Lower leg skin (tissue), 4 donors: ENCODE data around the gene GFPT1. TPM values are rescaled to one million over a fixed set of nuclear protein-coding genes. Genes with fewer than 3 reads are reported as not detected.

Experiments
- DNase-seq, 2 donors: peaks; one replicate each; pipeline ENCODE4 v3.0.0-alpha.2; 2019; ENCODE audit warnings: low spot score in 2 of 2
- H3K4me3 ChIP-seq: fragments of 200-600 bp; sonication (generic); 2 replicates; pipeline ENCODE4 v1.5.1; 2017; ENCODE audit warnings: mild to moderate bottlenecking, low read depth; ENCODE audit not compliant: poor library complexity, severe bottlenecking
- CTCF ChIP-seq, 3 donors: fragments of 450-650 bp; IDR thresholded peaks; one replicate each; pipeline ENCODE4 v1.5.1; 2016; ENCODE audit warnings: antibody characterized with exemption in 3 of 3, mild to moderate bottlenecking in 3 of 3, moderate library complexity in 2 of 3
- POLR2A ChIP-seq, 2 donors: fragments of 450-650 bp; IDR thresholded peaks; one replicate each; pipeline ENCODE4 v1.6.1; 2016 to 2017; ENCODE audit warnings: antibody characterized with exemption in 2 of 2, mild to moderate bottlenecking in 1 of 2, moderate library complexity in 1 of 2
- WGBS, 2 donors: methylation state at CpG; one replicate each; pipeline ENCODE4 v1.1.5; 2018; 5-methylcytosine and 5-hydroxymethylcytosine counted together
- intact Hi-C: fragments of 100-400 bp; cut with DNase I; formaldehyde crosslinking; loops from one replicate; pipeline ENCODE4 v1.15.0; 2023; ENCODE audit warnings: low total_unique reads
- total RNA-seq, 4 donors: library from RNA; depleted of rRNA; stranded (reverse); fragments of >200 nt; gene quantifications; one replicate each; pipeline ENCODE4 v1.1.0, GENCODE V29; 2016

Gene GFPT1
- total RNA-seq, 4 donors from 2014 or later = 9.5 to 12.4 (median 11.2) TPM

- no peak overlapping the region for H3K4me3 ChIP-seq
- intact Hi-C loops = no loop called here
- DNase-seq = no peak
- no peak for TF ChIP-seq POLR2A (IDR thresholded peaks at IDR 0.05)
- no peak for TF ChIP-seq CTCF (IDR thresholded peaks at IDR 0.05)
- WGBS, 2 donors = 92 to 93% methylated on average over 7 of the region's 7 CpGs
Measured at GRCh38 chr2:69383176-69383812, 3.7 kb downstream of the GFPT1 start.

- intact Hi-C loops = no loop called here
- H3K4me3 ChIP-seq = no peak overlapping the region
- TF ChIP-seq POLR2A (IDR thresholded peaks at IDR 0.05) (no peak), CTCF (IDR thresholded peaks at IDR 0.05) (no peak)
- WGBS, 2 donors = 73 to 79% methylated on average over 2 of the region's 2 CpGs
- no peak for DNase-seq
Measured at GRCh38 chr2:69382547-69382946, 4.5 kb downstream of the GFPT1 start.

- H3K4me3 ChIP-seq = no peak overlapping the region
- DNase-seq = no peak
- WGBS, 2 donors = 88 to 94% methylated on average over 1 of the region's 1 CpG
- no peak for TF ChIP-seq POLR2A (IDR thresholded peaks at IDR 0.05)
- no peak for TF ChIP-seq CTCF (IDR thresholded peaks at IDR 0.05)
- intact Hi-C loops = no loop called here
Measured at GRCh38 chr2:69381337-69381737, 5.7 kb downstream of the GFPT1 start.

GRCh38 chr2:69380072-69380917, 6.7 kb downstream of the GFPT1 start:
- intact Hi-C loops = no loop called here
- DNase-seq = no peak
- no peak for TF ChIP-seq CTCF (IDR thresholded peaks at IDR 0.05)
- TF ChIP-seq POLR2A (IDR thresholded peaks at IDR 0.05) = no peak
- WGBS, 2 donors = 89 to 92% methylated on average over 12 of the region's 12 CpGs
- H3K4me3 ChIP-seq = no peak overlapping the region

- DNase-seq = no peak
- no peak overlapping the region for H3K4me3 ChIP-seq
- intact Hi-C loops = no loop called here
- 82 to 90% methylated on average over 6 of the region's 6 CpGs for WGBS, 2 donors
- TF ChIP-seq POLR2A (IDR thresholded peaks at IDR 0.05) = no peak
- TF ChIP-seq CTCF (IDR thresholded peaks at IDR 0.05) = no peak
Measured at GRCh38 chr2:69376403-69376802, 10.6 kb downstream of the GFPT1 start.
